ENCODE data around the gene RABL3.
"Not testable (repeated sequence)": the region's sequence is repeated elsewhere in the genome, so short reads cannot be mapped to it uniquely, and the experiment has no call there.

Gene RABL3

GRCh38 chr3:120742198-120742848, at the start of gene RABL3, which contains the start of gene GTF2E1:
Gene RABL3 (minus strand): TSS chr3:120742516. CDS start chr3:120742507, 9 bp downstream.
Gene GTF2E1 (plus strand): TSS chr3:120742744. CDS start chr3:120750553, 7,809 bp downstream.
- peak; percentile 73 to 99 (median 97) for DNase-seq

GRCh38 chr3:120791913-120792312, 49.6 kb upstream of the RABL3 start:
- no peak for DNase-seq

GRCh38 chr3:120791010-120791409, 48.7 kb upstream of the RABL3 start:
- DNase-seq, result no peak

- DNase-seq, result not testable (repeated sequence)
Measured at GRCh38 chr3:120785832-120786231, 43.5 kb upstream of the RABL3 start.

GRCh38 chr3:120780977-120781376, 38.7 kb upstream of the RABL3 start:
- peak in 1 of 51 donors; percentile 1 for DNase-seq

- DNase-seq, result no peak
Measured at GRCh38 chr3:120778776-120779175, 36.5 kb upstream of the RABL3 start.

- no peak for DNase-seq
Measured at GRCh38 chr3:120775411-120775810, 33.1 kb upstream of the RABL3 start.

GRCh38 chr3:120773932-120774331, 31.6 kb upstream of the RABL3 start:
- DNase-seq, result no peak

GRCh38 chr3:120772081-120772480, 29.8 kb upstream of the RABL3 start:
- DNase-seq, result no peak

- DNase-seq, result no peak
Measured at GRCh38 chr3:120770891-120771290, 28.6 kb upstream of the RABL3 start.

- DNase-seq, result no peak
Measured at GRCh38 chr3:120769436-120769835, 27.1 kb upstream of the RABL3 start.

GRCh38 chr3:120767106-120767505, 24.8 kb upstream of the RABL3 start:
- DNase-seq, result no peak

- DNase-seq, result no peak
Measured at GRCh38 chr3:120766576-120766975, 24.3 kb upstream of the RABL3 start.

- DNase-seq, result no peak
Measured at GRCh38 chr3:120765830-120766493, 23.6 kb upstream of the RABL3 start.

GRCh38 chr3:120764206-120764605, 21.9 kb upstream of the RABL3 start:
- no peak for DNase-seq

- DNase-seq, result no peak
Measured at GRCh38 chr3:120763601-120764000, 21.3 kb upstream of the RABL3 start.

- DNase-seq, result no peak
Measured at GRCh38 chr3:120762615-120763014, 20.3 kb upstream of the RABL3 start.

- not testable (repeated sequence) for DNase-seq
Measured at GRCh38 chr3:120758551-120758950, 16.2 kb upstream of the RABL3 start.

GRCh38 chr3:120756061-120756460, 13.7 kb upstream of the RABL3 start:
- DNase-seq, result no peak

GRCh38 chr3:120753810-120754209, 11.5 kb upstream of the RABL3 start:
- no peak for DNase-seq

- DNase-seq, result no peak
Measured at GRCh38 chr3:120752865-120753264, 10.5 kb upstream of the RABL3 start.

GRCh38 chr3:120752230-120752629, 9.9 kb upstream of the RABL3 start:
- DNase-seq, result no peak

GRCh38 chr3:120749843-120750242, 7.5 kb upstream of the RABL3 start:
- DNase-seq, result no peak

Measured in hypothalamus (tissue), 51 donors.